ENCODE results near the gene ITGB6. TPM values are rescaled to one million over a fixed set of nuclear protein-coding genes. Genes with fewer than 3 reads are reported as not detected.

ITGB6 gene
- total RNA-seq, 1 donor from 2014 or later, result 2.0 TPM

DNA sequence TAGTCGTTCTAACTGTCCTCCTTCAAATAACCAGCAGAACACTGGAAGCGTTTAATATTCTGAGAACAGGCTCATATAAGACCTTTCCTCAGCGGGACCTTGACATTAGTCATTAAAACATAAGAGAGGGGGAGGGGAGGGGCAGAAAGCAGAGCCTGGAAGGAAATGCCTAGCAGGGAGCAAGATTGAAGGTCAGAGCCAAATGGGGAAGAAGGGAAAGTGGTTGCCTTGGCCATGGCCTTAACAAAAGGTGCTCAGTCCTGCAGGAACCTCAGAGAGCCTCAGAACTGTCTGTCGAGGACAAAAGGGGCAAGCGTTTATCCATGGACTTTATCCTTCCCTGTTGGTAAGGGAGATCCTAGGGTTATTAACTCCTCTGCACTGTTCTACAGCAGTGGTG is 136.8 kb downstream of the ITGB6 start:
- H3K4me1 Mint-ChIP-seq (ENCODE audit: low read depth), result peaks cover 58% of the 10 kb centered on the region
- peak overlapping the region; percentile 92 for H3K4me3 Mint-ChIP-seq (ENCODE audit: unreplicated experiment)
- peaks cover 4% of the 10 kb centered on the region for H3K36me3 Mint-ChIP-seq (ENCODE audit: low read depth)
- no peaks in the 10 kb centered on the region for H3K9me3 Mint-ChIP-seq (ENCODE audit: low read depth)
- TF ChIP-seq, protein P1, sequence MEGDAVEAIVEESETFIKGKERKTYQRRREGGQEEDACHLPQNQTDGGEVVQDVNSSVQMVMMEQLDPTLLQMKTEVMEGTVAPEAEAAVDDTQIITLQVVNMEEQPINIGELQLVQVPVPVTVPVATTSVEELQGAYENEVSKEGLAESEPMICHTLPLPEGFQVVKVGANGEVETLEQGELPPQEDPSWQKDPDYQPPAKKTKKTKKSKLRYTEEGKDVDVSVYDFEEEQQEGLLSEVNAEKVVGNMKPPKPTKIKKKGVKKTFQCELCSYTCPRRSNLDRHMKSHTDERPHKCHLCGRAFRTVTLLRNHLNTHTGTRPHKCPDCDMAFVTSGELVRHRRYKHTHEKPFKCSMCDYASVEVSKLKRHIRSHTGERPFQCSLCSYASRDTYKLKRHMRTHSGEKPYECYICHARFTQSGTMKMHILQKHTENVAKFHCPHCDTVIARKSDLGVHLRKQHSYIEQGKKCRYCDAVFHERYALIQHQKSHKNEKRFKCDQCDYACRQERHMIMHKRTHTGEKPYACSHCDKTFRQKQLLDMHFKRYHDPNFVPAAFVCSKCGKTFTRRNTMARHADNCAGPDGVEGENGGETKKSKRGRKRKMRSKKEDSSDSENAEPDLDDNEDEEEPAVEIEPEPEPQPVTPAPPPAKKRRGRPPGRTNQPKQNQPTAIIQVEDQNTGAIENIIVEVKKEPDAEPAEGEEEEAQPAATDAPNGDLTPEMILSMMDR (IDR thresholded peaks at IDR 0.05), result no peak
- DNase-seq (ENCODE audit: low spot score), result no peak
- H3K27ac Mint-ChIP-seq (ENCODE audit: unreplicated experiment), result peak overlapping the region; percentile 70
- no peaks in the 10 kb centered on the region for H3K27me3 Mint-ChIP-seq (ENCODE audit: low read depth)

DNA sequence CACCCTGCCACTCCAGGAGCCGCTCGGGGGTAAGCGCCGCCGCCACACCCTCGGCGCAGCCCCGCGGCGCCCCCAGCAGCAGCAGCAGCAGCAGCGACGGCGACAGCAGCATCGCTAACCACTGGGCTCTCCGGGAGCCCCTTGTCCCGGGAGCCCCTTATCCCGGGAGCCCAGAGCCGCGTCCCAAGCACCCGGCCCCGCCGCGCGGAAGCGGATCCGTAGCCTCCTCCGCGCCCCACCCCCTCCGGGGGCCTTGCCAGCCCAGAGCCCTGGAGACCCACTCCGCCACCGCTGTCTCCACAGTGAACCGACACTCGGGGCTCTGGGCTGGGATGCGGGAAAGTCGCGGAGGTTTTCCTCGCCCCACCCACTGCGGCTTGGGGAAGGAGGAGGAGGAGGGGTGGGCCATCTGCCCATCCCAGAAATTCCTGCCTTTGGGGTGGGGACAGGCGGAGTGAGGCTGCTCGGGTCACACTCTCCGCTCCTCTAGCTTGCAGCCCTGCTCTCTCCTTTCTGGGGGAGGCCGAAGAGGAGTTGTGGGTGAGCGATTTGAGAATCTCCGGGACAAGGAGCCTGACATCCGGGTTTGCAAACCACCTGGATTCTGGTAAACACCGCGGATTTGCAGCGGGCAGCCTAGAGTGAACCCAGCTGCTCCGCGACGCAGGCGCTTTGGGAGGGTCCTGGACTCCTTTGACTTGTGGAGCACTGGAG is 137.6 kb downstream of the ITGB6 start, which contains the start of gene PLA2R1:
PLA2R1 (minus strand) TSS at position 324 of the 714 bp plus-strand sequence; CDS start at position 112, 212 bp downstream.
- TF ChIP-seq, protein P1 (IDR thresholded peaks at IDR 0.05), result peak; percentile 24
- peak within 1 kb of the TSS; percentile 70 for H3K27ac Mint-ChIP-seq (ENCODE audit: unreplicated experiment)

DNA sequence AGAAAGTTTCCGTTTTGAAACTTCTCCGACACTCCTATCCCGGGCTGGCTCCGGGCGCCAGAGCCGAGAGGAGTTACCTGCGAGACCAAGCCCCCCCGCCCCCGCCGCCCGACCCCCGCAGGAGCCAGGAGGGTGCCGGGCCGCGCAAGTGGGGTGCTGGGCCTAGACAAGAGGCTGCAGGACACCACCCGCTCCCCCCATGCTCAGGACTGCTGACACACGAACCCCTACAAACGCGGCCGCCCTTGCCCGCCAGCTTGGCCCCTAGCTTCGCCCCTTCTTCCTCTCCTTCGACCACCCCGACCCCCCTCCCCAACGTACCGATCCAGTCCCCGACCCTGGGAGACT is 138.2 kb downstream of the ITGB6 start:
- TF ChIP-seq, protein P1 (IDR thresholded peaks at IDR 0.05), result no peak
- H3K27ac Mint-ChIP-seq (ENCODE audit: unreplicated experiment), result peak overlapping the region; percentile 51
- H3K9me3 Mint-ChIP-seq (ENCODE audit: low read depth), result no peaks in the 10 kb centered on the region
- H3K4me1 Mint-ChIP-seq (ENCODE audit: low read depth), result peaks cover 71% of the 10 kb centered on the region
- no peaks in the 10 kb centered on the region for H3K27me3 Mint-ChIP-seq (ENCODE audit: low read depth)
- H3K4me3 Mint-ChIP-seq (ENCODE audit: unreplicated experiment), result peak overlapping the region; percentile 92
- DNase-seq (ENCODE audit: low spot score), result peak; percentile 89
- peaks cover 6% of the 10 kb centered on the region for H3K36me3 Mint-ChIP-seq (ENCODE audit: low read depth)

More for the DNA sequence above, 137.6 kb downstream of the ITGB6 start, which contains the start of gene PLA2R1:
- Mint-ChIP-seq H3K4me1 (ENCODE audit: low read depth) (peaks cover 66% of the 10 kb centered on the region), H3K27me3 (ENCODE audit: low read depth) (no peaks in the 10 kb centered on the region), H3K4me3 (ENCODE audit: unreplicated experiment) (peak within 1 kb of the TSS; percentile 92), H3K36me3 (ENCODE audit: low read depth) (peaks cover 6% of the 10 kb centered on the region), H3K9me3 (ENCODE audit: low read depth) (no peaks in the 10 kb centered on the region)
- no peak for DNase-seq (ENCODE audit: low spot score)

DNA sequence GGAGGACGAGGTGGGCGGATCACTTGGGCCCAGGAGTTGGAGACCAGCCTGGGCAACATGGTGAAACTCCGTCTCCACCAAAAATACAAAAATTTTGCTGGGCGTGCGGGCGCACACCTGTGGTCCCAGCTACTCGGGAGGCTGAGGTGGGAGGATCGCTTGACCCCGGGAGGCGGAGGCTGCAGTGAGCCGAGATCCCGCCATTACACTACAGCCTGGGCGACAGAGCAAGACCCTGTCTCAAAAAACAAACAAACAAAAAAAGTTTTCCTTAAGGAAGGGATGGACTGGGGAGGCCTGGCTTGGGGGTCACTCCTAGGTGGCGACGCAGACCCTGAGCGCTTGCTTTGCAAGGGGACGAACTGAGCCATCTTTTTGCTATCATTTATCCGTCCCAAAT is 138.5 kb downstream of the ITGB6 start:
- Mint-ChIP-seq H3K36me3 (ENCODE audit: low read depth) (peaks cover 6% of the 10 kb centered on the region), H3K4me1 (ENCODE audit: low read depth) (peaks cover 71% of the 10 kb centered on the region), H3K27me3 (ENCODE audit: low read depth) (no peaks in the 10 kb centered on the region), H3K27ac (ENCODE audit: unreplicated experiment) (no peak overlapping the region), H3K4me3 (ENCODE audit: unreplicated experiment) (peak overlapping the region; percentile 92), H3K9me3 (ENCODE audit: low read depth) (no peaks in the 10 kb centered on the region)
- TF ChIP-seq, protein P1 (IDR thresholded peaks at IDR 0.05), result no peak
- DNase-seq (ENCODE audit: low spot score), result no peak

DNA sequence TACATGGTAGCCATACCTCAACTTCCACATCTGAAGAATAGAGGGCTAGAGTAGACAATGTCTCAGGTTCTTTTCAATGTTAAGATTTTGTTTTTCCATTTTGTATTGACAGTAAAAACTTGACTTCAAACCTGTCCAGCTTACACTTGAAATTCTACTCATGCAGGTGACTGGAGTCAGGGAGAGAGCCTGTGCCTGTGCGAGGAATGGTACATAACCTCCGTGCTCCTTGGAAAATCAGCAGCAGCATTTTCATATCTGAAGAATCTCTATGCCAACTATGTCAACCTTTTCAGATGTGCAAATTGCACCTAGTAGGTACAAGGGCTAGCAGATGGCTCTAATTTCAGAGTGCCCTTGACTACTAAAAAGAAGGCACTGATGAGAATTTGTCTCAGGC is 139.8 kb downstream of the ITGB6 start:
- Mint-ChIP-seq H3K27me3 (ENCODE audit: low read depth) (no peaks in the 10 kb centered on the region), H3K4me3 (ENCODE audit: unreplicated experiment) (peak overlapping the region; percentile 92), H3K9me3 (ENCODE audit: low read depth) (no peaks in the 10 kb centered on the region), H3K4me1 (ENCODE audit: low read depth) (peaks cover 80% of the 10 kb centered on the region), H3K27ac (ENCODE audit: unreplicated experiment) (no peak overlapping the region), H3K36me3 (ENCODE audit: low read depth) (peaks cover 6% of the 10 kb centered on the region)
- TF ChIP-seq, protein P1 (IDR thresholded peaks at IDR 0.05), result no peak
- DNase-seq (ENCODE audit: low spot score), result no peak
